ENCODE measurements around the gene DIPK1A.

DNA sequence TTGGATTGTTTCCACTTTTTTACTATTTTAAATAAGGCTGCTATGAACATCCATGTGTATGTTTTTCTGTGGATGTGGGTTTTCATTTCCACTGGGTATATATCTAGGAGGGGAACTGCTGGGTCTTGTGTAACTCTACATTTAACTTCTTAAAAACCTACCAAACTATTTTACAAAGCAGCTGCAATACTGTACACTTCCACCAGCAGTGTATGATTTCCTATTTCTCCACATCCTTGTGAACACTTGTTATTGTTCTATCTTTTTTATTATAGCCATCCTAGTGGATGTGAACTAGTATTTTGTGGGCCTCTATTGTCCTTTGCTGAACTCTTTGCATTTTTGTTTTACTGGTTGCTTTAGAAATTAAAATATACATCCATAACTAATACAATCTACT, 33.4 kb downstream of the DIPK1A start:
- TF ChIP-seq, protein P1, sequence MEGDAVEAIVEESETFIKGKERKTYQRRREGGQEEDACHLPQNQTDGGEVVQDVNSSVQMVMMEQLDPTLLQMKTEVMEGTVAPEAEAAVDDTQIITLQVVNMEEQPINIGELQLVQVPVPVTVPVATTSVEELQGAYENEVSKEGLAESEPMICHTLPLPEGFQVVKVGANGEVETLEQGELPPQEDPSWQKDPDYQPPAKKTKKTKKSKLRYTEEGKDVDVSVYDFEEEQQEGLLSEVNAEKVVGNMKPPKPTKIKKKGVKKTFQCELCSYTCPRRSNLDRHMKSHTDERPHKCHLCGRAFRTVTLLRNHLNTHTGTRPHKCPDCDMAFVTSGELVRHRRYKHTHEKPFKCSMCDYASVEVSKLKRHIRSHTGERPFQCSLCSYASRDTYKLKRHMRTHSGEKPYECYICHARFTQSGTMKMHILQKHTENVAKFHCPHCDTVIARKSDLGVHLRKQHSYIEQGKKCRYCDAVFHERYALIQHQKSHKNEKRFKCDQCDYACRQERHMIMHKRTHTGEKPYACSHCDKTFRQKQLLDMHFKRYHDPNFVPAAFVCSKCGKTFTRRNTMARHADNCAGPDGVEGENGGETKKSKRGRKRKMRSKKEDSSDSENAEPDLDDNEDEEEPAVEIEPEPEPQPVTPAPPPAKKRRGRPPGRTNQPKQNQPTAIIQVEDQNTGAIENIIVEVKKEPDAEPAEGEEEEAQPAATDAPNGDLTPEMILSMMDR (IDR thresholded peaks at IDR 0.05) = no peak
- TF ChIP-seq POLR2A (IDR thresholded peaks at IDR 0.05) = no peak
- TF ChIP-seq EP300 (IDR thresholded peaks at IDR 0.05) = no peak
